GM18907 (cell line): ENCODE measurements around the gene FMNL1.
"Not testable (repeated sequence)": the region's sequence is repeated elsewhere in the genome, so short reads cannot be mapped to it uniquely, and the experiment has no call there.

Experiments used
- ATAC-seq: cut with Tn5 transposase; IDR thresholded peaks from one replicate; pipeline ENCODE4 v1.9.1; 2021; ENCODE audit warnings: mild to moderate bottlenecking, moderate library complexity; ENCODE audit not compliant: unreplicated experiment

The FMNL1 gene

GRCh38 chr17:45221081-45222013, at the start of gene FMNL1:
Gene FMNL1, plus strand, starts transcription at chr17:45221885. Its CDS starts 240 bp downstream, at chr17:45222125.
- ATAC-seq = no peak

DNA sequence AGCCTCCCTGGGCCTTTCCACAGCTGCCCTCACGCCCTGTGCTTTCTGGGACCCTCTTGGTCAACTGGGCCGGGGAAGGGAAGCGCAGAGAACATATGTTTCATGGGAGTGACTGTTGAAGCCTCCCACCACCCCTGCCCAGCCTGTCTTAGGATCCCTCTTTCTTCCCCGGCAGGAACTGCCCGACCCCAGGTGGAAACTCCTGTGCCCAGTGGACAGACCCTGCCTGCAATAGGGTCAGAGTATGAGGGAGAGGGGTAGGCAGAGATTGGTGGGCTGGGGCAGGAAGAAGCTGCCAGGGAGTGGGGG, 49.5 kb upstream of the FMNL1 start:
- no peak for ATAC-seq

DNA sequence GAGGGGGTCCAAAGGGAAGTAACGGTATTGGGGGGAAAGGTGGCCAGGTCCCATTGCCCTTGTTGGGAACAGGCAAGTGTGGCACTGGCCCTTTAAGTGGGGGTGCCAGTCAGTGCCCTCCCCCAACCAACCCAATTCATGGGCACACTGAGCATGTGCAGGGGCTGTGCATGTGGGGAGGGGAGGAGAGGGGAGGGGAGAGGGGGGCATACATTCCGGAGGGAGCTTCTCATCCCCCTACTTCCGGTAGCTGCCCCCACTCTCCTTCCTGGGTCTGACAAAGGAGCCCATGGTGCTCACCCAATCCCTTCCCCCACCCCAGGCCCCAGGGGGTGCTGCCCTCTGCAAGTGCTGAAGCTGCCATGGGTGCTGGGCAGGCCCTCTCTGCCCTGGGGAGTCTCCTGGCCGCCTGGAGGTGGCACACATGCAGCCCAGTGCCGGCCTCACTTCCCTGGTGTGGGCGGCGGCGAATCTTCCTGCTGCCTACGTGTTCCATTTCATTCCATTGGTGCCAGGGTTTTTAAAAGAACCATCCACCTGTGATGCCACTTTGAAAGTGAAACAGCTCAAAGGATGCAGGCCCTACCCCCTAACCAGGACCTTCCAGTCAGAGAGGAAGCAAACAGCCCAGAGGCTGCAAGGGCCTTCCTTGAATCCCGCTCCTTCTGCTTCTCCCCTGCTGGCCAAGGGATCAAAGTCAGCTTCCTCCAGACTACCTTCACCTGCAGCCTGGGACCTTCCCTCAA, 49.0 kb upstream of the FMNL1 start:
- ATAC-seq = no peak

DNA sequence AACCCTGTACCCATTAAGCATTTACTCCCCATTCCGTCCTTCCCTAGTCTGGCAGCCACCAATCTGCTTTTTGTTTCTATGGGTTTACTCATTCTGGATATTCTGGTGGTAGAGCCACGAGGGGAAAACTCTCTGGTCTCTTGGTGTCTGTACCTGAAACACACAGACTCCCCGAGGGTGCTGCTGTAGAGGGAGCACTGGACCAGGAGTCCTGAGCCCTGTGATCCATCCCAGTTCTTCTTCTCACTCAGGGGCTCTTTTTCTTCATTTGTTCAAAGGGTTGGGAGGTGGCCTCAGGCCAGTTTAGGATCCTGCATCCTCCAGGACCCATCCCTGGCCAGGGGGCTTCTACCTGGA, 45.9 kb upstream of the FMNL1 start:
- no peak for ATAC-seq

GRCh38 chr17:45177563-45177962, 44.1 kb upstream of the FMNL1 start:
- ATAC-seq = no peak

- no peak for ATAC-seq
Measured at GRCh38 chr17:45184144-45184543, 37.5 kb upstream of the FMNL1 start.

DNA sequence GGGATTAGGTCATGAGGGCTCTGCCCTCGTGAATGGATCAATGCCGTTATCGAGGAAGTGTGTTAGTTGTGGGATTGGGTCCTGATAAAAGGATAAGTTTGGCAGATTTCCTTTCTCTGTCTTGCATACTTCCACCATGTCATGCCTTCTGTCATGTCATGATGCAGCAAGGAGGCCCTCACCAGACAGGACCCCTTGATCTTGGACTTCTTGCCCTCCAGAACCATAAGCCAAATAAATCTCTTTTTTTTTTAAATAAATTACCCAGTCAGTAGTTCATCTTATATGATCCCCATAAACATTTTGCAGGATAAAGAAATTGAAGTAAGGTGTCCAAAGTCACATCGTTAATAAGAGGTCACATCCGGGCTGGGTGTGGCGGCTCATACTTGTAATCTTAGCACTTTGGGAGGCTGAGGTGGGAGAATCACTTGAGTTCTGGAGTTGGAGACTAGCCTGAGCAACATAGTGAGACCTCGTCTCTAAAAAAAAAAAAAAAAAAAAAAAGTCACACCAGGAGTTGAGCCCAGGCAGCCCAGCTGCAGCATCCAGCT, 34.8 kb upstream of the FMNL1 start:
- no peak for ATAC-seq

GRCh38 chr17:45189009-45189408, 32.7 kb upstream of the FMNL1 start:
- ATAC-seq = no peak

GRCh38 chr17:45190503-45191255, 31.0 kb upstream of the FMNL1 start:
- no peak for ATAC-seq

- ATAC-seq = no peak
Measured at GRCh38 chr17:45195424-45195823, 26.3 kb upstream of the FMNL1 start.

DNA sequence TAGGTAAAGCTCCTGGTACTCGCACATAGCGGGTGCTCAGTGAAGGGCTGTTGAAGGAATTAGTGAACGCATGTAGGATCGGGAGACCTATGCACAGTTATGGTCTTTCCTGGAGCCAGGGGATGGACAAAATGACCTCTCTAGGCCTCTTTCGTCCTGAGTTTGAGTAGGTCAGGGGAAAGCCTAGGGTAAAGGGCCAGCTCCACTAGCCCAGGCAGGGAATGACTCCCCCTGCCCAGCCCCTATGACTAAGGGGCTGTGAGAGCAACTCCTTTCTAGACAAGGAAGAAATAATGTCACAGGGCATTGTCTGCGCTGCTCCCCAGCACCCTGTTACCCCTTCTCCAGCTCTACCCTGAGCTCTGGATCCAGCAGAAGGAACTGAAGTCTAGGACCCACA, 24.6 kb upstream of the FMNL1 start:
- ATAC-seq = no peak

- ATAC-seq = peak; percentile 70
Measured at GRCh38 chr17:45197555-45198334, 23.9 kb upstream of the FMNL1 start.

DNA sequence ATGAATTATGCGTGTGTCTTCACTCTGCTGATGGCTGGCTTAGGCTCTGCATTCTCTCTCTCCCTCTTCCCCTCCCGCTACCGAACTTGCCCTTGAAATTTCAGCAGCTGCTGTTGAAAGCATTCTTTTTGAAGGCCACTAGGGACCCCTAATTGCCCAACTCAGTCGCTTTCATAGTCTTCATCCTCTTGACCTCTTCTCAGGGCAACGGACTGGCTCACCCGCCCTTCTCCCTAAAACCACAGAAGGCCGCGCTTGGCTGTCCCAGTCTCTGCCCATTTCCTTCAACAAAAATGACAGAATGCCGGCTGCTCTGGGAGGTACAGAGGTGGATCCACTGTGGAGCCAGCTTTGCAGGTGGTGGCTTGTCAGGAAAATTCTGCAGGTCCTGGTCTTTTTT, 21.0 kb upstream of the FMNL1 start:
- no peak for ATAC-seq

DNA sequence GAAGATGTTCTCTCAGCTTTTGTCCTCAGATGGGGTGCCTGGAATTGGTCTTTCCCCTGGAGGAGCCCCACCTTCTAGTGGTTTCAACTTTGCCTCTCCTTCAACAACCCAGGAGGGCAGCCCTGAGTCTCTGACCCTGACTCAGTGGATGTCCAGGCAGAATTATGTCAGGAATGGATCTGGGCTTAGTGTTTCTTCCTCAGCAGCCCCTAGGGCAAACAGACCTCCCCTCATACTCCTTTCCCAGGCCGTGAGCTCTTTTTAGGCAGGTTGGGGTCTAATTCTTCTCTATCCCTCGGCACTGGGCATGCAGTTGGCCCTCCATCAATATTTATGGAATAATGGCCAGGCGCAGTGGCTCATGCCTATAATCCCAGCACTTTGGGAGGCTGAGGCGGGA, 20.2 kb upstream of the FMNL1 start:
- ATAC-seq = no peak

- ATAC-seq = not testable (repeated sequence)
Measured at GRCh38 chr17:45201880-45202279, 19.8 kb upstream of the FMNL1 start.

GRCh38 chr17:45218895-45219661, 2.6 kb upstream of the FMNL1 start:
- no peak for ATAC-seq

- no peak for ATAC-seq
Measured at GRCh38 chr17:45220079-45220478, 1.6 kb upstream of the FMNL1 start.

DNA sequence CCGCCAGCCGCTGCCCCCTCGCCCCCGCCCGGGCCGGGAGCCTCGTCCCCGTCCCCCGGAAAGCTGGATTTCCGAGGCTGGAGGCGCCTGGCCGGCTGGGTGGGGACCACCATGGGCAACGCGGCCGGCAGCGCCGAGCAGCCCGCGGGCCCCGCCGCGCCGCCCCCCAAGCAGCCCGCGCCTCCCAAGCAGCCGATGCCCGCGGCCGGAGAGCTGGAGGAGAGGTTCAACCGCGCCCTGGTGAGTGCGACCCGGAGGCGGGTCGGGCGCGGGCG, 266 bp downstream of the FMNL1 start:
- ATAC-seq = no peak

DNA sequence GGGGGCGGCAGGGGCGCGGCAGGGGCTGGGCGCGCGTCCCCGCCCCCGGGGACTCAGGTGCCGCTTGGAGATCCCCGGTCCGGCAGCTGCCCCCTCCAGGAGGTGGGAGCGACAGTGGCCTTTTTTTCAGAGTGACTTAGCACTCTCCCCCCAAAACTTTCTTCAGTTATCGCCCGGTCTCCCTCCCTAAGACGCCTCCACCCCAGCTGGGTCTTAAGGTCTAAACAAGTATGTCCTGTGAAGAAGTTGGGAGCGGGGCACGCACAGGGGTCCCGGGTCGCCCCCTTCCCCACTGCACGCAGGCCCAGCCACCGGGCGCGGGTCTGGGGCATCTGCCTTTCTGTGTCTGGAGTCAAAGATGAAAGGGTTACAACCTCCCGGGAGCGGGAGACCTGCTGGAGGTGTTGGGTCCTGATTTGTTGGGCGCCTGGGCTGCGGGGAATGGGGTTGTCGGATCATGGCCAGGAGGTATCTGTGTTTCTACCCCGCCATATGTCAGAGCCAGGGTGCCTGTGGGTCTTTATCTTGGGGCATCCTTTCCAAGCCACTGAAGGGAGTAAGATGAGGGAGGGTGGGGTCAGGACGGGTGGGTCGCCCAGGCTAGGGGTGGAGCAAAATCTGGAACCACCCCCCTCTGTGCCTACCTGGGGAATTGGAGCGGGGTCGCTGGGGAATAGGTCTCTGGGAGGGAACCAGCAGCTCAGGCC, 757 bp downstream of the FMNL1 start:
- ATAC-seq = no peak
